HG03108 (cell line): Measurements from ENCODE around the gene EPHB2.

Experiments used
- ATAC-seq: cut with Tn5 transposase; IDR thresholded peaks from one replicate; pipeline ENCODE4 v1.9.1; 2021; ENCODE audit warnings: moderate library complexity; ENCODE audit not compliant: unreplicated experiment

The EPHB2 gene

GRCh38 chr1:22815421-22816066, 104.9 kb downstream of the EPHB2 start:
- ATAC-seq = no peak

GRCh38 chr1:22816067-22816775, 105.6 kb downstream of the EPHB2 start:
- no peak for ATAC-seq

- ATAC-seq = no peak
These were observed 106.2 kb downstream of the EPHB2 start for GRCh38 chr1:22816803-22817202.

- ATAC-seq = no peak
These were observed 106.8 kb downstream of the EPHB2 start for GRCh38 chr1:22817462-22817861.

GRCh38 chr1:22818061-22818770, 107.6 kb downstream of the EPHB2 start:
- ATAC-seq = no peak

- ATAC-seq = no peak
These were observed 108.7 kb downstream of the EPHB2 start for GRCh38 chr1:22819361-22819760.

GRCh38 chr1:22821027-22821426, 110.4 kb downstream of the EPHB2 start:
- no peak for ATAC-seq

GRCh38 chr1:22822371-22822770, 111.7 kb downstream of the EPHB2 start:
- no peak for ATAC-seq

GRCh38 chr1:22824466-22824865, 113.8 kb downstream of the EPHB2 start:
- no peak for ATAC-seq

GRCh38 chr1:22824975-22825374, 114.3 kb downstream of the EPHB2 start:
- ATAC-seq = no peak

GRCh38 chr1:22825486-22826189, 115.0 kb downstream of the EPHB2 start:
- no peak for ATAC-seq

GRCh38 chr1:22826604-22827580, 116.3 kb downstream of the EPHB2 start:
- ATAC-seq = no peak

GRCh38 chr1:22827666-22828483, 117.2 kb downstream of the EPHB2 start:
- no peak for ATAC-seq

GRCh38 chr1:22828484-22829308, 118.1 kb downstream of the EPHB2 start:
- no peak for ATAC-seq

- no peak for ATAC-seq
These were observed 118.8 kb downstream of the EPHB2 start for GRCh38 chr1:22829309-22829989.

GRCh38 chr1:22830041-22830566, 119.5 kb downstream of the EPHB2 start:
- ATAC-seq = no peak

GRCh38 chr1:22830757-22831340, 120.2 kb downstream of the EPHB2 start:
- no peak for ATAC-seq
